HepG2 (cell line): ENCODE data around the gene TGFBI. TPM values are rescaled to one million over a fixed set of nuclear protein-coding genes. Genes with fewer than 3 reads are reported as not detected.

Experiments used
- ATAC-seq: fragments of 200-7000 bp; cut with Tn5 transposase; 3 replicates; pipeline ENCODE4 v1.9.1; 2020; ENCODE audit warnings: mild to moderate bottlenecking, moderate library complexity
- BruUV-seq: library from RNA; stranded (reverse); fragments of 400-500 nt; replicated peaks from 2 replicates; lab custom pipeline; 2021; lab: Mats Ljungman, UMichigan
- CTCF ChIA-PET: fragments of 300-600 bp; formaldehyde crosslinking; extraction: SDS; loops from one replicate; lab custom pipeline; 2021; ENCODE audit warnings: low total read pairs, inconsistent platforms, low intra/inter-chr PET ratio; lab: Yijun Ruan, JAX
- POLR2A ChIA-PET: fragments of 350-600 bp; sonication (Branson Sonifier 250); formaldehyde crosslinking; loops from one replicate; lab custom pipeline; 2020; ENCODE audit warnings: antibody characterized with exemption, inconsistent platforms; lab: Yijun Ruan, JAX
- DNase-seq: peaks from one replicate; pipeline ENCODE4 v3.0.0-alpha.2; 2015; ENCODE audit warnings: low spot score
- FAIRE-seq: peaks from 3 replicates; lab custom pipeline; 2011; peaks lifted over from hg19 to GRCh38; lab: Jason Lieb, UNC
- H2AFZ ChIP-seq: one replicate; pipeline ENCODE4 v1.6.1; 2011; ENCODE audit warnings: low read length, inconsistent platforms
- H3K27ac ChIP-seq: fragments of 300-600 bp; 3 replicates; pipeline ENCODE4 v1.8.0; 2011; ENCODE audit warnings: mixed run types, mild to moderate bottlenecking, mixed read lengths, low read length, inconsistent platforms; ENCODE audit not compliant: insufficient read depth; ENCODE audit errors: extremely low read length
- H3K27me3 ChIP-seq, 2 experiments: fragments of 200-600 bp in 1 of 2; 2 replicates in 1 of 2; 3 replicates in 1 of 2; pipeline versions ENCODE4 v1.6.0 to v1.8.0; 2011; ENCODE audit warnings: low read length in 2 of 2, mild to moderate bottlenecking in 2 of 2, moderate library complexity in 2 of 2, inconsistent platforms in 1 of 2; ENCODE audit not compliant: insufficient read depth in 2 of 2, control insufficient read depth in 1 of 2
- H3K36me3 ChIP-seq, 2 experiments: fragments of 200-600 bp in 1 of 2; replicated peaks in 1 of 2; 2 replicates in 1 of 2; 3 replicates in 1 of 2; pipeline versions ENCODE4 v1.5.1 to v1.8.0; 2011; ENCODE audit warnings: low read length in 2 of 2, inconsistent platforms in 1 of 2; ENCODE audit not compliant: insufficient read depth in 2 of 2, control insufficient read depth in 1 of 2
- H3K4me1 ChIP-seq: 2 replicates; pipeline ENCODE4 v1.5.1; 2012; ENCODE audit warnings: low read length, inconsistent platforms; ENCODE audit not compliant: insufficient read depth
- H3K4me2 ChIP-seq: 2 replicates; pipeline ENCODE4 v1.6.0; 2011; ENCODE audit warnings: low read depth, low read length, inconsistent platforms
- H3K4me3 ChIP-seq, 3 experiments: fragments of 200-600 bp in 1 of 3; sonication (generic), shearing (Covaris generic) in 1 of 3; replicated peaks in 1 of 3; 2 replicates each; pipeline ENCODE4 v1.5.1; 2011 to 2016; ENCODE audit warnings: low read length in 3 of 3, inconsistent platforms in 2 of 3, low read depth in 2 of 3, mild to moderate bottlenecking in 2 of 3, control low read depth in 1 of 3, mixed read lengths in 1 of 3; ENCODE audit not compliant: insufficient read depth in 1 of 3
- H3K79me2 ChIP-seq: one replicate; pipeline ENCODE4 v1.6.1; 2011; ENCODE audit warnings: low read length, inconsistent platforms; ENCODE audit not compliant: insufficient read depth
- H3K9ac ChIP-seq: 2 replicates; pipeline ENCODE4 v1.6.0; 2011; ENCODE audit warnings: mild to moderate bottlenecking, low read depth, low read length, inconsistent platforms; ENCODE audit not compliant: insufficient read depth
- H3K9me3 ChIP-seq: 2 replicates; pipeline ENCODE4 v1.5.1; 2012; ENCODE audit warnings: mild to moderate bottlenecking, low read length
- H4K20me1 ChIP-seq: 2 replicates; pipeline ENCODE4 v1.6.0; 2011; ENCODE audit warnings: inconsistent platforms, mild to moderate bottlenecking, low read length, moderate library complexity; ENCODE audit not compliant: insufficient read depth
- GMEB2 ChIP-seq: IDR thresholded peaks from 2 replicates; pipeline ENCODE4 v1.6.1; 2016; ENCODE audit warnings: missing biosample characterization, missing genetic modification reagents, low read depth
- ISX ChIP-seq: sonication (generic); formaldehyde crosslinking; conservative IDR thresholded peaks from 2 replicates; pipeline ENCODE4 v1.5.0; 2020; ENCODE audit warnings: missing genetic modification reagents
- KDM5A ChIP-seq: fragments of 200-600 bp; sonication (generic); IDR thresholded peaks from 2 replicates; pipeline ENCODE4 v1.7.0; 2018; ENCODE audit warnings: antibody characterized with exemption, mild to moderate bottlenecking, low read length, borderline replicate concordance
- MXD1 ChIP-seq: sonication (generic); formaldehyde crosslinking; IDR thresholded peaks from 2 replicates; pipeline ENCODE4 v1.4.0; 2020; ENCODE audit warnings: mild to moderate bottlenecking, missing genetic modification reagents
- PHB2 ChIP-seq: fragments of 450-650 bp; IDR thresholded peaks from 2 replicates; pipeline ENCODE4 v1.6.1; 2018; ENCODE audit not compliant: partially characterized antibody
- SMAD3 ChIP-seq: sonication (generic); formaldehyde crosslinking; IDR thresholded peaks from 2 replicates; pipeline ENCODE4 v1.4.0; 2020; ENCODE audit warnings: missing genetic modification reagents
- SP4 ChIP-seq: sonication (generic); formaldehyde crosslinking; IDR thresholded peaks from 2 replicates; pipeline ENCODE4 v1.8.1; 2023; ENCODE audit warnings: mild to moderate bottlenecking, missing genetic modification reagents
- TOE1 ChIP-seq: sonication (generic); formaldehyde crosslinking; IDR thresholded peaks from 2 replicates; pipeline ENCODE4 v1.4.0; 2020; ENCODE audit warnings: mild to moderate bottlenecking, missing genetic modification reagents
- ZKSCAN1 ChIP-seq: fragments of 150-350 bp; IDR thresholded peaks from 2 replicates; pipeline ENCODE4 v1.6.1; 2014; ENCODE audit warnings: low read length
- ZNF3 ChIP-seq: IDR thresholded peaks from 2 replicates; pipeline ENCODE4 v1.7.0; 2017; ENCODE audit warnings: inconsistent platforms
- ZNF446 ChIP-seq: sonication (generic); formaldehyde crosslinking; IDR thresholded peaks from 2 replicates; pipeline ENCODE4 v1.5.0; 2020; ENCODE audit warnings: mild to moderate bottlenecking, missing genetic modification reagents
- ZNF512B ChIP-seq: sonication (generic); formaldehyde crosslinking; IDR thresholded peaks from 2 replicates; pipeline ENCODE4 v1.5.1; 2020; ENCODE audit warnings: missing genetic modification reagents, mild to moderate bottlenecking, borderline replicate concordance
- ZNF652 ChIP-seq: IDR thresholded peaks from 2 replicates; pipeline ENCODE4 v1.6.1; 2016; ENCODE audit warnings: low read depth, borderline replicate concordance
- WGBS: methylation state at CpG from one replicate; pipeline ENCODE4 v1.1.6; 2017; ENCODE audit warnings: low lambda C conversion rate; 5-methylcytosine and 5-hydroxymethylcytosine counted together
- in situ Hi-C: cut with HindIII; loops from 2 replicates; pipeline ENCODE4 v1.10.0; 2017; ENCODE audit warnings: low pct_unique_long_range_greater_than_20kb; ENCODE audit not compliant: extremely low pct_ligation_motif_present
- intact Hi-C: fragments of 100-400 bp; cut with micrococcal nuclease; formaldehyde crosslinking; loops from one replicate; pipeline ENCODE4 v1.10.0; 2022; ENCODE audit not compliant: unreplicated experiment
- polyA plus RNA-seq, 8 experiments: library from polyadenylated mRNA; depleted of rRNA in 3 of 8; stranded (reverse) in 7 of 8; unstranded in 1 of 8; fragments of >200 nt; fragmentation: Illumina TruSeq in 4 of 8; extraction: Trizol in 4 of 8; gene quantifications; 2 replicates each; pipeline versions ENCODE4 v1.2.1 to v1.2.3, GENCODE V29; 2011 to 2016; ENCODE audit warnings: low read depth in 4 of 8, missing spikeins in 1 of 8, mixed read lengths in 1 of 8; ENCODE audit not compliant: insufficient read depth in 1 of 8
- total RNA-seq, 5 experiments: library from RNA; depleted of rRNA; stranded (reverse); fragments of >200 nt; fragmentation: Illumina TruSeq; extraction: Trizol; gene quantifications; 2 replicates each; pipeline ENCODE4 v1.2.3, GENCODE V29; 2016; ENCODE audit warnings: low read depth in 1 of 5

TGFBI gene
- total and polyA plus RNA-seq, 2 of the 13 experiments (the other 11 are each of a cell fraction or from before 2014, with no cell fraction given), result 275 to 457 TPM

GRCh38 chr5:136048966-136049365, 20.2 kb downstream of the TGFBI start:
- no peaks in the 10 kb centered on the region for H4K20me1 ChIP-seq
- H3K79me2 ChIP-seq, result no peaks in the 10 kb centered on the region
- no TSS peak for BruUV-seq
- WGBS, result 93% methylated on average over 4 of the region's 6 CpGs
- peaks cover 41 to 58% of the 10 kb centered on the region in 2 experiments for H3K36me3 ChIP-seq
- CTCF ChIA-PET, result no interaction called here
- no peak overlapping the region for H3K4me2 ChIP-seq
- DNase-seq (no peak), ATAC-seq (no peak), FAIRE-seq (no peak)
- no peaks in the 10 kb centered on the region for H3K9me3 ChIP-seq
- intact Hi-C loops (no loop called here), in situ Hi-C loops (no loop called here)
- no peak overlapping the region for H3K9ac ChIP-seq
- no peak overlapping the region for H3K4me3 ChIP-seq
- H2AFZ ChIP-seq, result no peak overlapping the region
- POLR2A ChIA-PET, result interaction anchor here (1.6 to 7.9 kb wide), 2 partner anchors 8 to 16 kb away, joined by 6 to 129 read pairs; partner anchors contain the start of gene TGFBI
- H3K4me1 ChIP-seq, result peaks cover 27% of the 10 kb centered on the region
- no peaks in the 10 kb centered on the region for H3K27me3 ChIP-seq
- H3K27ac ChIP-seq, result no peak overlapping the region
- TF ChIP-seq GMEB2 (CRISPR knock-in tag), result no peak
- TF ChIP-seq KDM5A, result no peak
- TF ChIP-seq ZNF3 (CRISPR knock-in tag), result no peak
- no peak for TF ChIP-seq ZKSCAN1
- TF ChIP-seq SMAD3, result no peak
- no peak for TF ChIP-seq ISX (CRISPR knock-in tag)
- no peak for TF ChIP-seq TOE1
- TF ChIP-seq SP4 (CRISPR knock-in tag), result no peak
- TF ChIP-seq MXD1 (CRISPR knock-in tag), result no peak
- TF ChIP-seq ZNF652 (CRISPR knock-in tag), result no peak
- TF ChIP-seq ZNF446 (CRISPR knock-in tag), result no peak
- no peak for TF ChIP-seq PHB2
- TF ChIP-seq ZNF512B (CRISPR knock-in tag), result no peak
- TF ChIP-seq, all 625 proteins: peak for 0
